Measurements from ENCODE around the gene PRSS16.

The PRSS16 gene

DNA sequence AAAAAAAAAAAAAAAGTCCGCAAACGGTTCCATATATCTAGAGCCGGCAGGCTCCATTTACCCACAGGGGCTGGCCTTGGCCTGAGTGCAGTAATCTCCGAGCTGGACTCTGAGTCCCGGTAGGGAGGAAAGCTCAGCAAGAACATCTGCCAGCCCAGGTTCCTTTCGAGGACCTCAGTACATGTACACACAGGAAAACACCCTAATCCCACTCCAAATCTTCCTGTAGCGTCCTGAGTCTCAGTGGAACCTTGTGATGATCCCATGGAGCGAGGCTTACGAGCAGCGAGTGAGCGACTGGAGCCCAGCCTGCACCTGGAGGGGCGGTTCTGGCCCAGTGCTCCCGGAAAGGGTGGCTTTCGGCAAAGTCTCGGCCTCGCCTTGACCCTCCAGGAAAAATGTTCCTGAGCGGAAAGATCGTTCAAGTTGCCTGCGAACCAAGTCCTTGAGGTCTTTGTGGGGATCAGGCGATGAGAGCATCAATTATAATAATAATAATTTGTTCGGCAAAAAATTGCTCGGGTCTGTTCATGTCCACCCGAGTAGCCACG lies 32.1 kb downstream of the PRSS16 start:
- FAIRE-seq (no peak), DNase-seq (ENCODE audit: insufficient read length, low spot score) (no peak)
- TF ChIP-seq, protein P1, sequence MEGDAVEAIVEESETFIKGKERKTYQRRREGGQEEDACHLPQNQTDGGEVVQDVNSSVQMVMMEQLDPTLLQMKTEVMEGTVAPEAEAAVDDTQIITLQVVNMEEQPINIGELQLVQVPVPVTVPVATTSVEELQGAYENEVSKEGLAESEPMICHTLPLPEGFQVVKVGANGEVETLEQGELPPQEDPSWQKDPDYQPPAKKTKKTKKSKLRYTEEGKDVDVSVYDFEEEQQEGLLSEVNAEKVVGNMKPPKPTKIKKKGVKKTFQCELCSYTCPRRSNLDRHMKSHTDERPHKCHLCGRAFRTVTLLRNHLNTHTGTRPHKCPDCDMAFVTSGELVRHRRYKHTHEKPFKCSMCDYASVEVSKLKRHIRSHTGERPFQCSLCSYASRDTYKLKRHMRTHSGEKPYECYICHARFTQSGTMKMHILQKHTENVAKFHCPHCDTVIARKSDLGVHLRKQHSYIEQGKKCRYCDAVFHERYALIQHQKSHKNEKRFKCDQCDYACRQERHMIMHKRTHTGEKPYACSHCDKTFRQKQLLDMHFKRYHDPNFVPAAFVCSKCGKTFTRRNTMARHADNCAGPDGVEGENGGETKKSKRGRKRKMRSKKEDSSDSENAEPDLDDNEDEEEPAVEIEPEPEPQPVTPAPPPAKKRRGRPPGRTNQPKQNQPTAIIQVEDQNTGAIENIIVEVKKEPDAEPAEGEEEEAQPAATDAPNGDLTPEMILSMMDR (IDR thresholded peaks at IDR 0.05; ENCODE audit: insufficient read depth, missing control alignments): no peak

DNA sequence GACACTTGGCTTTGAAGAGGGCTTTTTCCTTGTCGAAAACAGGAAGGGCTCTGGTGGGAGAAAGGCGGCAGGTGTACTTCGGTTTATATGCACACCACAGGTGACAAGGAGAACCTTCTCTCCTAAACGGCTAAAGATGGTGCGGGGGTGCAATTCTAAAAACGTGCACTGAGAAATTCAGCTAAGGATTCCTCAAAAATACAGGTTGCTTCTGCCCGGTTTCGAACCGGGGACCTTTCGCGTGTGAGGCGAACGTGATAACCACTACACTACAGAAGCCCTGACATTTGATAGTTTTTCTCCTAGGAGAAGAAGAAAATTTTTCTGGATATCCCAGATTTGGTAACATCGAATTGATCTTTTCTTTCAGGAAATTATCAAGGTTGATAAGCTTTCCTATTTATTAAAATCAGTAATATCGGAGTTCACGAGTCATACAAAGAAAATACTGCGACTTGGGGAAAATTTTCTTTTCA lies 32.6 kb downstream of the PRSS16 start:
- FAIRE-seq (no peak), DNase-seq (ENCODE audit: insufficient read length, low spot score) (no peak)
- TF ChIP-seq, protein P1 (IDR thresholded peaks at IDR 0.05; ENCODE audit: insufficient read depth, missing control alignments): no peak

DNA sequence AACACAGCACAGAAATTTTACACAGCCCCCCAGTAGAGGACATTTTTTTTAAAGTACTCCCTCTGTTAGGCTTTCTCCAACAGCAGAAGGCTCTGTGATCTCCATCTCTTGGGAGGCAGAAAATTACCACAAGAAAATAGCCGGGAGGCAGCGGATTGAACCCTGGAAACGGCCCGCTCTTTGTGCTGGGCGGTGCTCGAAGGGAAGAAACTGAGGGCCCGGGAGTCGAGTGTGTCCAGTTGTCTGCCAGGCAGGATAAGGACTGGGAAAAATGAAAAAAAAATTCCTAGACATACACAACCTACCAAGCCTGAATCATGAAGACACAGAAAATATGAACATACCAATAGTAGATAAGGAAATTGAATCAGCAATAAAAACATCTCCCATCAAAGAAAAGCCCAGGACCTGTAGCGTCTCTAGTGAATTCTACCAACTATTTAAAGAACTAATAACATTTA lies 33.1 kb downstream of the PRSS16 start:
- FAIRE-seq (no peak), DNase-seq (ENCODE audit: insufficient read length, low spot score) (no peak)
- TF ChIP-seq, protein P1 (IDR thresholded peaks at IDR 0.05; ENCODE audit: insufficient read depth, missing control alignments): no peak

DNA sequence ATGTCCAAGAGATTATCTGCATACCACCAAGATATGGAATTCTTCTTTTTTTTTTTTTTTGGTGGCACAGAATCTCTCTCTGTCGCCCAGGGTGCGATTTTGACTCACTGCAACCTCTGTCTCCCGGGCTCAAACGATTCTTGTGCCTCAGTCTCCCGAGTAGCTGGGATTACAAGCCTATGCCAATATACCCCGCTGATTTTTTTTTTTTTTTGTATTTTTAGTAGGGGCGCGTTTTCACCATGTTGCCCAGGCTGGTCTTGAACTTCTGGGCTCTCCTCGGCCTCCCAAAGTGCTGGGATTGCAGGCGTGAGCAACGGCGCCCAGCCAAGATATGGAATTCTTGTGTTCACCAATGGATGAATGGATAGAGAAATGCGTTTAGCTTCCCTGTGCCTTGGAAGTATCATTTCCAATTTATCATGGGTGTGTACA lies 33.6 kb downstream of the PRSS16 start:
- FAIRE-seq (no peak), DNase-seq (ENCODE audit: insufficient read length, low spot score) (no peak)
- TF ChIP-seq, protein P1 (IDR thresholded peaks at IDR 0.05; ENCODE audit: insufficient read depth, missing control alignments): no peak

DNA sequence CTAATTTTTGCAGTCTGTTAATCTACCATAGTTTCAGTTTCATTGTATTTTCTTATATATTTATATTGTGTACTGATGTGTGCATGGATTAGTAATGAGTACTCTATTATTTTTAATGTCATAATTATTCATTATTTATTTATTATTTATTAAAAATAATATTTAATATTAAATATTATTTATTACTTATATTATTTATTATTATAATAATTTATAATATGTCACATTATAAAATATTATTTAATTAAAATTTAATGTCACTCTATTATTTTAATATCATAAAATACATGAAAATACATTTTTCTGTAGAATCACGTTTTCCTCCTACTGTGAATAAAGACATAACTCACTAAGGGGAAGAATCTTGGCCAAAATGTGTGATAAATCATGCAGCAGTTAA lies 34.1 kb downstream of the PRSS16 start:
- DNase-seq (ENCODE audit: insufficient read length, low spot score) (no peak), FAIRE-seq (no peak)
- TF ChIP-seq, protein P1 (IDR thresholded peaks at IDR 0.05; ENCODE audit: insufficient read depth, missing control alignments): no peak

DNA sequence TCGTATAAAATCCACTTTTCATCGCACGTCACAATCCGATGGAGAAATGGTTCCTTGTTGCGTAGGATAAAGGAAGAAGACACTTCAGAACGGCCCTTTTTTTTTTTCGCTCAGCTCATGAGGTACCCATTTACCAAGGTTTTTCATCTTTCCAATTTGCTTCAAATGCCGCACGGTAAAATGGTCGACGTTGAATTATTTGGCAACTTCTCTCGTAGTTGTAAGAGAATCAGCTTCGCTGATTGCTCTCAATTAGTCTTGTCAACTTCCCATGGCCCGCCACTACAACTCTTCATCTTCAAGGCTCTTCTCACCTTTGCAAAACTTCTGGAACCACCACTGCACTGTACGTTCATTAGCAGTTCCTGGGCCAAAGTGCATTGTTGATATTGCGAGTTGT lies 35.8 kb downstream of the PRSS16 start:
- DNase-seq (ENCODE audit: insufficient read length, low spot score) (no peak), FAIRE-seq (no peak)
- TF ChIP-seq, protein P1 (IDR thresholded peaks at IDR 0.05; ENCODE audit: insufficient read depth, missing control alignments): no peak

DNA sequence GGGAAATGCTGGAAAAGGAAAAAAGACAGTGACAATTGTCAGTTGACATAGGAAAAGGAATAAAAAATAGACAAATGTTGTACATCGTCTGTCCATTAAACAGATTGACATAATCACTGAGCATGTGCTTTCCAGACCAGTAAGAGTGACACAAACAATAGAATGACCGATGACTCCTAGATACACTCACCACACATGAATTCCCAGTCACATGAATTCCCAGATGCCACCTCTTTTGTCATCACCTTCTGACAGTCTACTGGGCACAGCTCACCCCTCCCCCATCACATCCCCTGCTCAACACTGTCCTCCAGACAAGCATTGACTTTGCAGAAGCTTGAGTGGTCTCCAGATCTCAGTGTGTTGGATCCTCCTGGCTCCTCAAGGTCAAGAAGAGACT lies 38.6 kb downstream of the PRSS16 start:
- no peak for FAIRE-seq
- TF ChIP-seq, protein P1 (IDR thresholded peaks at IDR 0.05; ENCODE audit: insufficient read depth, missing control alignments): no peak
- no peak for DNase-seq (ENCODE audit: insufficient read length, low spot score)

Data from D721Med (cell line).